Tibial artery (tissue), 4 donors: ENCODE measurements around the gene SLC6A2.
"Not testable (repeated sequence)": the region's sequence is repeated elsewhere in the genome, so short reads cannot be mapped to it uniquely, and the experiment has no call there.

ENCODE experiments used
- DNase-seq, 2 donors: peaks; one replicate each; pipeline ENCODE4 v3.0.0-alpha.2; 2019
- H3K27ac ChIP-seq, 2 donors: fragments of 200-600 bp; sonication (generic) in 1 of 2; 1 replicate in 1 of 2; 2 replicates in 1 of 2; pipeline ENCODE4 v1.5.1; 2018 to 2019; ENCODE audit warnings: mild to moderate bottlenecking in 1 of 2
- H3K27me3 ChIP-seq, 2 donors: fragments of 200-600 bp; sonication (generic) in 1 of 2; one replicate each; pipeline versions ENCODE4 v1.5.1 to v1.6.0; 2016 to 2019
- H3K36me3 ChIP-seq, 3 donors: fragments of 200-600 bp; sonication (generic) in 2 of 3; one replicate each; pipeline ENCODE4 v1.5.1; 2016 to 2019; ENCODE audit warnings: mild to moderate bottlenecking in 2 of 3
- H3K4me1 ChIP-seq, 4 donors: fragments of 200-600 bp; sonication (generic) in 2 of 4; 1 replicate in 3 of 4; 2 replicates in 1 of 4; pipeline ENCODE4 v1.5.1; 2016 to 2019
- H3K4me3 ChIP-seq, 2 donors: fragments of 200-600 bp; sonication (generic) in 1 of 2; 1 replicate in 1 of 2; 2 replicates in 1 of 2; pipeline ENCODE4 v1.5.1; 2018 to 2019; ENCODE audit warnings: mild to moderate bottlenecking in 2 of 2
- H3K9me3 ChIP-seq, 3 donors: fragments of 200-600 bp; sonication (generic) in 1 of 3; one replicate each; pipeline ENCODE4 v1.5.1; 2016 to 2019
- CTCF ChIP-seq, 2 experiments: fragments of 200-600 bp in 1 of 2; fragments of 450-650 bp in 1 of 2; IDR thresholded peaks; one replicate each; pipeline ENCODE4 v1.5.1; 2017 to 2019; ENCODE audit warnings: antibody characterized with exemption in 2 of 2, mild to moderate bottlenecking in 1 of 2, moderate library complexity in 1 of 2
- intact Hi-C: fragments of 100-400 bp; cut with DNase I; formaldehyde crosslinking; loops from one replicate; pipeline ENCODE4 v1.15.0; 2023; ENCODE audit warnings: low total_unique reads

The SLC6A2 gene

DNA sequence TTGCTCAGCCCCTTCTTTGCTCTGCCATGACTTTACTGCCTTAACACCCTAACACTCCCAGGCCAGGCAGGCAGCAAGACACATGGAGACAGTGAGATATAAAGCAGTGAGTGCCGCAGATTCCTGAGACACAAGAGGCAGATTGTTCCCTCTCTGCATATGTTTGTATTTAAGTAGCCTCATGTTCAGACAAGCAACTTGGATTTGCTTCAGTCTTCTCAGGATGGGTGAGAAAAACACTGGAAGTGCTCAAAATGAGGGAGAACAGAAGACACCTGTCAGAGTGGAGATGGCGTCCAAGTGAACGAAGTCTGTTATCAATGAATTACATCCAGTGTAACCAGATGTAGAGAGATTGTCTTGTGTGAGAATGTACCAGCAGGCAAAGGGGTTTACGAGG is 90.3 kb downstream of the SLC6A2 start:
- Histone ChIP-seq H3K27ac (no peak overlapping the region), H3K4me1 (no peaks in the 10 kb centered on the region), H3K9me3 (no peaks in the 10 kb centered on the region), H3K4me3 (no peak overlapping the region), H3K36me3 (no peaks in the 10 kb centered on the region), H3K27me3 (peaks cover 0 to 21% of the 10 kb centered on the region in 2 donors)
- TF ChIP-seq CTCF (IDR thresholded peaks at IDR 0.05), result no peak
- intact Hi-C loops, result no loop called here
- no peak for DNase-seq

DNA sequence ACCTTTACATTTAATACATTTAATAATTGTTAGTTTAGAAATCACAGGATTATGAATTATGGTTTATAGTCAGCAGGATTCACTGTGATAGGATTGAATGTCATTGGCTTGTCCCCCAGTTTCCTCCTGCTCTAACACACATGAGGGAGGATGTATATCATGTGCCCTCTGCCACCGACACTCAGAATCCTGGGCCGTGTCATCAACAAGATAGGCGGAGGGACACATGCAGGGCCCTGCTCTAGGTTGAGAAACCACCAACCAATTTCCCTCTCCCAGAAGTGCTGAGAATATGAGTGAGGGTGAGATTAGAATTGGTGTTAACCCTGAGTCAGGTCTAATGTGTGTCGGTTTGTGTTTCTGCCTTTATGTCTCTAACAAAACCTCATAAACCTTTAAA is 92.0 kb downstream of the SLC6A2 start:
- TF ChIP-seq CTCF (IDR thresholded peaks at IDR 0.05), result no peak
- Histone ChIP-seq H3K27ac (no peak overlapping the region), H3K4me3 (no peak overlapping the region), H3K9me3 (peaks cover 0 to 2% (median 0%) of the 10 kb centered on the region in 3 donors), H3K36me3 (no peaks in the 10 kb centered on the region), H3K27me3 (peaks cover 0 to 13% of the 10 kb centered on the region in 2 donors), H3K4me1 (no peaks in the 10 kb centered on the region)
- intact Hi-C loops, result no loop called here
- DNase-seq, result no peak

GRCh38 chr16:55752465-55753144 is 96.8 kb downstream of the SLC6A2 start:
- intact Hi-C loops, H3K4me1 ChIP-seq, H3K27ac ChIP-seq, H3K4me3 ChIP-seq, H3K36me3 ChIP-seq, H3K27me3 ChIP-seq, H3K9me3 ChIP-seq, DNase-seq: not testable (repeated sequence)

DNA sequence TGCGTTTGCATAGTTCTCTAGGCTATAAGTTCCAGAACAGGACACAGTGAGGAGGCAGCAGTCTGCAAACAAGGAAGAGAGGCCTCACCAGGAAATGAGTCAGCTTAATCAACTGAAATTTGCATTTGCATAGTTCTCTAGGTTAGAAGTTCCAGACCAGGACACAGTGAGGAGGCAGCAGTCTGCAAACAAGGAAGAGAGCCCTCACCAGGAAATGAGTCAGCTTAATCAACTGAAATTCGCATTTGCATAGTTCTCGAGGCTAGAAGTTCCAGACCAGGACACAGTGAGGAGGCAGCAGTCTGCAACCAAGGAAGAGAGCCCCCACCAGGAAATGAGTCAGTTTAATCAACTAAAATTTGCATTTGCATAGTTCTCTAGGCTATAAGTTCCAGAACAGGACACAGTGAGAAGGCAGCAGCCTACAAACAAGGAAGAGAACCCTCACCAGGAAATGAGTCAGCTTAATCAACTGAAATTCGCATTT is 97.4 kb downstream of the SLC6A2 start:
- intact Hi-C loops, result not testable (repeated sequence)

More for the DNA sequence above, 97.4 kb downstream of the SLC6A2 start:
- H3K4me1 ChIP-seq, DNase-seq, H3K27me3 ChIP-seq, H3K4me3 ChIP-seq, H3K9me3 ChIP-seq, H3K27ac ChIP-seq, H3K36me3 ChIP-seq: not testable (repeated sequence)
